Tibial artery (tissue), 4 donors: ENCODE measurements around the gene CD276.

ENCODE experiments used
- DNase-seq, 2 donors: peaks; one replicate each; pipeline ENCODE4 v3.0.0-alpha.2; 2019
- H3K27ac ChIP-seq, 2 donors: fragments of 200-600 bp; sonication (generic) in 1 of 2; 1 replicate in 1 of 2; 2 replicates in 1 of 2; pipeline ENCODE4 v1.5.1; 2018 to 2019; ENCODE audit warnings: mild to moderate bottlenecking in 1 of 2
- H3K27me3 ChIP-seq, 2 donors: fragments of 200-600 bp; sonication (generic) in 1 of 2; one replicate each; pipeline versions ENCODE4 v1.5.1 to v1.6.0; 2016 to 2019
- H3K36me3 ChIP-seq, 3 donors: fragments of 200-600 bp; sonication (generic) in 2 of 3; one replicate each; pipeline ENCODE4 v1.5.1; 2016 to 2019; ENCODE audit warnings: mild to moderate bottlenecking in 2 of 3
- H3K4me1 ChIP-seq, 4 donors: fragments of 200-600 bp; sonication (generic) in 2 of 4; 1 replicate in 3 of 4; 2 replicates in 1 of 4; pipeline ENCODE4 v1.5.1; 2016 to 2019
- H3K4me3 ChIP-seq, 2 donors: fragments of 200-600 bp; sonication (generic) in 1 of 2; 1 replicate in 1 of 2; 2 replicates in 1 of 2; pipeline ENCODE4 v1.5.1; 2018 to 2019; ENCODE audit warnings: mild to moderate bottlenecking in 2 of 2
- H3K9me3 ChIP-seq, 3 donors: fragments of 200-600 bp; sonication (generic) in 1 of 3; one replicate each; pipeline ENCODE4 v1.5.1; 2016 to 2019
- intact Hi-C: fragments of 100-400 bp; cut with DNase I; formaldehyde crosslinking; loops from one replicate; pipeline ENCODE4 v1.15.0; 2023; ENCODE audit warnings: low total_unique reads
- TF ChIP-seq, protein P1 (sequence below), 2 experiments: fragments of 200-600 bp in 1 of 2; fragments of 450-650 bp in 1 of 2; IDR thresholded peaks; one replicate each; pipeline ENCODE4 v1.5.1; 2017 to 2019; ENCODE audit warnings: antibody characterized with exemption in 2 of 2, mild to moderate bottlenecking in 1 of 2, moderate library complexity in 1 of 2

The CD276 gene

DNA sequence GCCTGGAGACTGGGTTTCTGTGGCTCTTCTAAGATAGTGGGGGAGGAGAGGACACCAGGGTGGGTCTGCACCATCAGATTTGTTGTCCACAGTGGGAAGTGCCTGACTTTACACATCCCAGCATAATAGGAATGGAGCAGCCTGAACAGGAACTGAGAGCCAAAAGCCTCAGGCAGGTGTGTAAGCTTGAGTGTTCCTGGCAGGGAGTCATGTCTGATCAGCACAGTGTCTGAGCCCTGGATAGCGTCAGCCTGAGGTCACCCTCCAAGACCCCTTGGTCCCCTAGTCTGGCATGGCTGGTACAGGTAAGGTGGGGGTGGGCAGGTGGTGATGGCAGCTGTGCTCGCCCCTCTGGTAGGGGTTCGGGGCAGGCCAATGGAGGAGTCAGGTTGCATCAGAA, 48.7 kb downstream of the CD276 start:
- no peak overlapping the region for H3K27ac ChIP-seq
- intact Hi-C loops = no loop called here
- H3K4me3 ChIP-seq = no peak overlapping the region
- H3K4me1 ChIP-seq = no peaks in the 10 kb centered on the region
- TF ChIP-seq, protein P1, sequence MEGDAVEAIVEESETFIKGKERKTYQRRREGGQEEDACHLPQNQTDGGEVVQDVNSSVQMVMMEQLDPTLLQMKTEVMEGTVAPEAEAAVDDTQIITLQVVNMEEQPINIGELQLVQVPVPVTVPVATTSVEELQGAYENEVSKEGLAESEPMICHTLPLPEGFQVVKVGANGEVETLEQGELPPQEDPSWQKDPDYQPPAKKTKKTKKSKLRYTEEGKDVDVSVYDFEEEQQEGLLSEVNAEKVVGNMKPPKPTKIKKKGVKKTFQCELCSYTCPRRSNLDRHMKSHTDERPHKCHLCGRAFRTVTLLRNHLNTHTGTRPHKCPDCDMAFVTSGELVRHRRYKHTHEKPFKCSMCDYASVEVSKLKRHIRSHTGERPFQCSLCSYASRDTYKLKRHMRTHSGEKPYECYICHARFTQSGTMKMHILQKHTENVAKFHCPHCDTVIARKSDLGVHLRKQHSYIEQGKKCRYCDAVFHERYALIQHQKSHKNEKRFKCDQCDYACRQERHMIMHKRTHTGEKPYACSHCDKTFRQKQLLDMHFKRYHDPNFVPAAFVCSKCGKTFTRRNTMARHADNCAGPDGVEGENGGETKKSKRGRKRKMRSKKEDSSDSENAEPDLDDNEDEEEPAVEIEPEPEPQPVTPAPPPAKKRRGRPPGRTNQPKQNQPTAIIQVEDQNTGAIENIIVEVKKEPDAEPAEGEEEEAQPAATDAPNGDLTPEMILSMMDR (IDR thresholded peaks at IDR 0.05) = no peak
- no peaks in the 10 kb centered on the region for H3K36me3 ChIP-seq
- no peak for DNase-seq
- peaks cover 0 to 44% of the 10 kb centered on the region in 2 donors for H3K27me3 ChIP-seq
- no peaks in the 10 kb centered on the region for H3K9me3 ChIP-seq

DNA sequence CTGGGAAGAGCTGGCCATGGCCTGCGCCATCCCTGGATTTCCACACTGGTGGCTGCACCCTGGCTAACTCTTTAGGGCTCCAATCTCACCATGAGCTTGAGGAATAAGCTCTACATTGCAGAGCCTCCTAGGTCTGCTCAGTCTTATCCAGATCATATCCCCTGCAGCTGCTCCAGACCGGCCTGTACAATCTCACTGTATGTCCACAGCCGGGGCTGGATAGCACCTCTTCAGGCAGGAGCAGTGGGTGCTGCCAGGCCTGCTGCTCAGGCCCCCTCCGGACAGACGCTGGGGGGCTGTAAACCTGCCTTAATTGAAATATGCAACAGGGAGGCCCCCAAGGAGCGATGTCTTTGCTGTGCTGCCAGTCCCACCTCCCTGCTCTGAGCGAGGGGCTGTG, 53.4 kb downstream of the CD276 start:
- H3K4me3 ChIP-seq = no peak overlapping the region
- intact Hi-C loops = no loop called here
- H3K9me3 ChIP-seq = no peaks in the 10 kb centered on the region
- TF ChIP-seq, protein P1 (IDR thresholded peaks at IDR 0.05) = no peak
- no peak for DNase-seq
- H3K27me3 ChIP-seq = peaks cover 0 to 52% of the 10 kb centered on the region in 2 donors
- H3K27ac ChIP-seq = no peak overlapping the region
- peaks cover 0 to 2% (median 0%) of the 10 kb centered on the region in 4 donors for H3K4me1 ChIP-seq
- H3K36me3 ChIP-seq = no peaks in the 10 kb centered on the region

DNA sequence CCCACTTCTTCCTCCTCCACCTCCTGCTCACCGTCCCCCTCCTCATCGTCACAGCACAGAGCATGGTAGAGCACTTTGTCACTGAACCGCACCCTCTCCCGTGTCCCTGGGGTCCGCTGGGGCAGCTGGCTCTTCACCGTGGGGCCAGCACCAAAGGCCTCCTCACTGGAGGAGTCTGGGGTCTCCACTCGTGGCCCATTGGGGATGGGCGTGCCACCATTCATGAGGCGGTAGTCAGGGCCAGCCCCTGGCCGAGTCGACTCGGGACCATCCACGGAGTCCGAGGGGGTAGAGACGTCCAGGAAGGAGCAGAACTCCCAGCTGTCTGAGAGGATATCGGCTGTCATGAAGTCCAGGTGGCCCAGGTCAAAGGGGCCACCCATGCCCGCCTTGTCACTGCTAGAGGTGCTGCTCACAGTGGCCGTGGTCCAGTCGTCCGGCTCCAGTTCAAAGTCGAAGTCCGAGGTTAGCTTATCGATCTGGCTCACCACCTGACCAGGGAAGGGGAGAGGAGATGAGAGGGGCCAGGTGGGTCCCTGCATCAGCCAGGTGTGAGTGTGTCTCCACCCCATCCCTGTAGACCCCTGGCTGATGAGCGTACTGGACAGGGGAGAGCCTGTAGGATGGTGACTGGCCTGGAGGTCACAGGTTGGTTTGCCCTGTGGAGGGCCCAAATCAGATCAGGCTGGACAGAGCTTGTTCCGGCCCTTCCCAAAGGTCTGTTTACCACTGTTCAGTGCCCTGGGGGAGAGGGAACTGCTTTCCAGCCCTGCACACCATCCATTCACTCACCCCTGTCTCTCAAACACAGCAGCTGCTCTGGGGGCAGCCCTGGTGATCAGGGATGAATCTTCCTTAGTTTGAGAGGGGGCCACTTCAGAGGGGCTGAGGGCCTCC, 56.2 kb downstream of the CD276 start:
- no peak overlapping the region for H3K27ac ChIP-seq
- H3K36me3 ChIP-seq = no peaks in the 10 kb centered on the region
- no peak overlapping the region for H3K4me3 ChIP-seq
- intact Hi-C loops = no loop called here
- H3K4me1 ChIP-seq = peaks cover 0 to 7% (median 3%) of the 10 kb centered on the region in 4 donors
- H3K27me3 ChIP-seq = peaks cover 0 to 29% of the 10 kb centered on the region in 2 donors
- TF ChIP-seq, protein P1 (IDR thresholded peaks at IDR 0.05) = no peak
- no peaks in the 10 kb centered on the region for H3K9me3 ChIP-seq
- no peak for DNase-seq

DNA sequence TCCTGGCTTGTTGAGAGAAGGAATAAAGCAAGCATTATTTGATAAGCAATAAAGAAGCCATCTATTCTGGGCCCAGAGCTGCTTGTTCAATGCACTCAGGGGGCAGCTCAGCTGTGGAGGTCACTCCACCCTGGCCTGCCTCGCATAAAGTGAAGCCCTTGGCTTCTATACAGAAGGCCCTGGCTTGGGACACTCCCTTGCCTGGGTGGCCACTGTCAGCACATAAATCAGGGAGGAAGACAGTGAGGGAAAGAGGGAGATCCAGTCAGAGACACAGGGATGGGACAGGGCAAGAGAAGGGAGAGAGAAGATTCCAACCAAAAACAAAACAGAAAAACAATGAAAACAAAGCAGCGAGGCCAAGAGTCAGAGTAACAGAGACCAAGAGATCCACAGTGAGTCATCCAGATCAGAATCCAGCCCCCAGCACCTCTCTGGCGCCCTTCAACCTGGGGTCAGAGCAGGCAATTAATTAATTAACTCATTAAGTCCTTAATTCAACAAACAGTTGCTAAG, 57.2 kb downstream of the CD276 start:
- H3K36me3 ChIP-seq = no peaks in the 10 kb centered on the region
- H3K27ac ChIP-seq = no peak overlapping the region
- H3K4me3 ChIP-seq = no peak overlapping the region
- DNase-seq = no peak
- no peaks in the 10 kb centered on the region for H3K9me3 ChIP-seq
- peaks cover 0 to 26% of the 10 kb centered on the region in 2 donors for H3K27me3 ChIP-seq
- TF ChIP-seq, protein P1 (IDR thresholded peaks at IDR 0.05) = no peak
- H3K4me1 ChIP-seq = peaks cover 0 to 7% (median 3%) of the 10 kb centered on the region in 4 donors
- intact Hi-C loops = no loop called here

DNA sequence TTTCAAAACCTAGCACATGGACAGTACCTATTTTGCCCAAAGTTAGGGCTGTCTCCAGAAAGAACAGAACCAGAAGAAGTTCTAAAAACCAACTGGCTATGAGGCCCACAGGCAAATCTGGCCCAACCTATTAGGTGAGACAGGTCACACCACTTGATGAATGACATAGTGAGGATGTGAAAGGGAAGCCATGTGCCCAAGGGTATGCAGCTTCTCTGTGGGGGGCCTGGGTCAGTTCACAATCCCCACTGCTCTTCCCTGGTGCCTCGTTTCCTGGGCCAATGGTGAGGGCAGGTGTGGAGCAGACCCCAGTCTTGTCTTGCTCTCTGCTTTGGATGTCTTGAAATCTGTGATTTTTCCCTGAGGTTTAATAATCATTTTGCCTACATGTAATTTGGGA, 60.1 kb downstream of the CD276 start:
- H3K36me3 ChIP-seq = no peaks in the 10 kb centered on the region
- intact Hi-C loops = no loop called here
- no peaks in the 10 kb centered on the region for H3K9me3 ChIP-seq
- no peak for DNase-seq
- TF ChIP-seq, protein P1 (IDR thresholded peaks at IDR 0.05) = no peak
- H3K27ac ChIP-seq = no peak overlapping the region
- peaks cover 0 to 15% of the 10 kb centered on the region in 2 donors for H3K27me3 ChIP-seq
- no peak overlapping the region for H3K4me3 ChIP-seq
- H3K4me1 ChIP-seq = peaks cover 0 to 7% (median 3%) of the 10 kb centered on the region in 4 donors
